Measurements from ENCODE around the gene SHISA6. TPM values are rescaled to one million over a fixed set of nuclear protein-coding genes. Genes with fewer than 3 reads are reported as not detected.
A peak's percentile ranks its signal among the peaks of the same experiment; 100 is the strongest.

SHISA6 gene
- total RNA-seq, 1 experiment from 2014 or later, result not detected

- no peaks in the 10 kb centered on the region for H3K36me3 ChIP-seq
These were observed 313.0 kb downstream of the SHISA6 start for GRCh38 chr17:11554042-11554441.

DNA sequence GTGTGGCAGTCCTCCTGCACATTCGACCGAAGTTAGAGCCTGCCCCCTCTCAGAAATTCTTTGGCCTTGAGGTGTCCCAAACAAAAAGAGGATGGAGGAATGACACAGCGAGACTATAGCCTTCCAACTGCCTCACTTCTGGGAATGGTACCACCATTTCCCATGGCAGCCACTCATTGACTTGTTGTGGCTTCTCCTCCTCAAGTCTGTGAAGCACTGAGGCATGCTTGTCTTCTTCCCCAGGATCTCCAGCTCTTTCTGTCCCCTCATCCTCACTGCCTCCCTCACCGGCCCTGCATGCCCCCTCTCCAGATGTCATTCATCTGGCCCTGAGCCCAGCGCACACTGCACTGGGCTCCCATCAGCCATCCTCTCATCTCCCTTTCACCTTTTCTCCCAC, 313.5 kb downstream of the SHISA6 start:
- H3K36me3 ChIP-seq, result no peaks in the 10 kb centered on the region
- H3K4me3 ChIP-seq, result no peak overlapping the region
- DNase-seq, result no peak
- no peaks in the 10 kb centered on the region for H3K9me3 ChIP-seq
- no peaks in the 10 kb centered on the region for H3K27me3 ChIP-seq

More at GRCh38 chr17:11554042-11554441, 313.0 kb downstream of the SHISA6 start:
- Histone ChIP-seq H3K9me3 (no peaks in the 10 kb centered on the region), H3K4me3 (no peak overlapping the region), H3K27me3 (no peaks in the 10 kb centered on the region)
- DNase-seq, result no peak

DNA sequence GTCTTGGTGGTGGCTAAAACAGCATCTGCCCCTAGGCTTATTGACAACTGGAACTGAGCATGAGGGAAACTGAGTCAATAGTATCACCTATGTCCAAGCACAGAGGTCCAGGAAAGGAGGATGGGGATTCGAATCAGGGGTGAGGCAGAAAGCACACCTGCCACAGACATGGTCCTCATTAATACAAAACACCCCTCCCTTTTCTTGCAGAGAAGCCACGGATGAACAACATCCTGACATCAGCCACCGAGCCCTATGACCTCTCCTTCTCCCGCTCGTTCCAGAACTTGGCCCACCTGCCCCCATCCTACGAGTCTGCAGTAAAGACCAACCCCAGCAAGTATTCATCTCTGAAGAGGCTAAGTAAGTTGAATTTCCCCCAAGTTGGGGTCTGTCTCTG, 314.5 kb downstream of the SHISA6 start:
- H3K36me3 ChIP-seq, result no peaks in the 10 kb centered on the region
- DNase-seq, result no peak
- no peaks in the 10 kb centered on the region for H3K27me3 ChIP-seq
- H3K9me3 ChIP-seq, result no peaks in the 10 kb centered on the region
- H3K4me3 ChIP-seq, result no peak overlapping the region

- DNase-seq, result no peak
- Histone ChIP-seq H3K9me3 (no peaks in the 10 kb centered on the region), H3K27me3 (no peaks in the 10 kb centered on the region), H3K4me3 (no peak overlapping the region), H3K36me3 (no peaks in the 10 kb centered on the region)
These were observed 316.9 kb downstream of the SHISA6 start for GRCh38 chr17:11557727-11558452.

DNA sequence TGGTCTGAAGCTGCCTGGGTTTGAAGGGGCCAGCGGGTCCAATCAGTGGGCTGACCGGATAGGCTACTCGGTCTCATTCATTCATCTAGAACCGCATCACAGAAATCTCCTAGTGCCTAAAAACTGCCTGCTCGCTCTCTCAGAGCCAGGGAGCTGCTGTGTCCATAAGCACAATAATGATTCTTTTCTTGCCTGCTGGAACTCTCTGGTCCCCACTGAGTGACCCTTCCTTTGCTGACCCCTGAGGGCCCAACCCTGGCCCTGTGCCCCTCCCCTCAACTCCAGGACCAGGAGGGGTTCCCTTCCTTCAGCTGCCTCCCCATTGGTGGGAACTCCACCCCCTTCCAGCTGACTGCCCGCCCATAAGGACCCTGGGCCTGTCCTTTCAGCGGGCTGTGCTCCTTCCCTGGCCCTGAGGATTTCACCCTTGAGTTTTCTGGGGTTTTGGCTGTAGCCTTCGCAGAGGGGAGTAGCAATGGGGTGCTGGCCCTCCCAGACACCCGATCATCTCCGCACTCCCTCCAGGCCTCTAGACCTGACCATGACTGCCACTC, 317.7 kb downstream of the SHISA6 start:
- no peak overlapping the region for H3K4me3 ChIP-seq
- H3K9me3 ChIP-seq, result no peaks in the 10 kb centered on the region
- DNase-seq, result no peak
- H3K27me3 ChIP-seq, result no peaks in the 10 kb centered on the region
- H3K36me3 ChIP-seq, result no peaks in the 10 kb centered on the region

DNA sequence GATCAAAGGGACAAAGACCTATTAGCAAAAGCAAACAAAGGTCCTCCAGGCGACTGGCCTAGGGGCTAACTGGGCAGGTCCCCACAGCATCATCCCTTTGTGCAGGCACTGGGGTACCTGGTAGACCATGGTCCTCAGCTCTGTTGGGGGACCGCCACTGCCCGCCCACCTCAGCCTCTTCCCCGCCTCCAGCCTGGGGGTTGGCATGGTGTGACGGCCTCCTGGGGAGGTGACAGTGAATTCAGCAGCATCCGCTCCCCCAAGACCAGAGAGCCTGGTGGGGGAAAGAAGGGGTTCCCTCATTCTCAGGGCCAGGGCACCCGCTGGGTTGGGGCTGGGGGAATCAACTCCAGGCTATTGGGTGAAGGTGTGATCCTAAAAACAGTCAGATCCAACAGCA, 318.6 kb downstream of the SHISA6 start:
- H3K36me3 ChIP-seq, result no peaks in the 10 kb centered on the region
- DNase-seq, result no peak
- no peak overlapping the region for H3K4me3 ChIP-seq
- no peaks in the 10 kb centered on the region for H3K9me3 ChIP-seq
- no peaks in the 10 kb centered on the region for H3K27me3 ChIP-seq

DNA sequence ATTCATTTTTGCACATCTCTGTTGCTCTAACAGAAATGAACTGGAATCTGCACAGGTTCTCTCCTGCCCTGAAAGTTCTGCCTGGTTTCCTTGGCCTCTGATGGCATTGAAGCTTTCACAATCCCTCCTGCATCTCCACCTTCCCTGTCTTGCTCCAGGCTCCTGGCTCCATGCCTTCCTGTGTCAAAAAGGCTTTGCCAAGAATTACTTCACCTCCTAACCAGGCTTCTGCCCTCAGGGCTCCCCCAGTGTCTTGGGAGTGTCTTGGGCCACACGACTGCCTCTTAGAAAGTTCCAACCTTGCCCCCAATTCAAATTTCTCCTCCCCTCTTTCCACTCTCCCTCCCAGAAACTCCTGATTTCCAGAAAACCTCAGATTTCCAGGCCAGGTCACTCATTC, 320.3 kb downstream of the SHISA6 start:
- H3K27me3 ChIP-seq, result no peaks in the 10 kb centered on the region
- no peak overlapping the region for H3K4me3 ChIP-seq
- H3K36me3 ChIP-seq, result no peaks in the 10 kb centered on the region
- DNase-seq, result no peak
- H3K9me3 ChIP-seq, result no peaks in the 10 kb centered on the region

DNA sequence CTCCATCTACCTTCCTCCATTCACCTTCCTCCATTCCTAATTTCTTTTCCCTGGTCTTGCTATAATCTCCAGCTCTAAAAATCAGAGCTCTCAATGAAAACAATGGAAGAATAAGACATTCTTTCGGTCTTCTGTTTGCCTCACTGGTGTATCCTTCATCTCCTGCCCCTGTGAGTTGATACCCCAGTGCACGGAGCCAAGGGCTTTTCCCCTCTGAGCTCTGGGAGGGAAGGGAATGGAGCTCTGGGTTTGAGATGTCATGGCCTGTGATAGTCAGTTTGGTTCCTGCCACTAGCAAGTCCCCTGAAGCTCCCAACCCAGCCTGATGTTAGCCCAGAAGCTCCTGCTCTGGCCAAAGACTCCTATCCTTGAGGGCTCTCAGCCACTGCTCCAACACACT, 320.7 kb downstream of the SHISA6 start:
- Histone ChIP-seq H3K4me3 (no peak overlapping the region), H3K27me3 (no peaks in the 10 kb centered on the region), H3K36me3 (no peaks in the 10 kb centered on the region), H3K9me3 (no peaks in the 10 kb centered on the region)
- no peak for DNase-seq

DNA sequence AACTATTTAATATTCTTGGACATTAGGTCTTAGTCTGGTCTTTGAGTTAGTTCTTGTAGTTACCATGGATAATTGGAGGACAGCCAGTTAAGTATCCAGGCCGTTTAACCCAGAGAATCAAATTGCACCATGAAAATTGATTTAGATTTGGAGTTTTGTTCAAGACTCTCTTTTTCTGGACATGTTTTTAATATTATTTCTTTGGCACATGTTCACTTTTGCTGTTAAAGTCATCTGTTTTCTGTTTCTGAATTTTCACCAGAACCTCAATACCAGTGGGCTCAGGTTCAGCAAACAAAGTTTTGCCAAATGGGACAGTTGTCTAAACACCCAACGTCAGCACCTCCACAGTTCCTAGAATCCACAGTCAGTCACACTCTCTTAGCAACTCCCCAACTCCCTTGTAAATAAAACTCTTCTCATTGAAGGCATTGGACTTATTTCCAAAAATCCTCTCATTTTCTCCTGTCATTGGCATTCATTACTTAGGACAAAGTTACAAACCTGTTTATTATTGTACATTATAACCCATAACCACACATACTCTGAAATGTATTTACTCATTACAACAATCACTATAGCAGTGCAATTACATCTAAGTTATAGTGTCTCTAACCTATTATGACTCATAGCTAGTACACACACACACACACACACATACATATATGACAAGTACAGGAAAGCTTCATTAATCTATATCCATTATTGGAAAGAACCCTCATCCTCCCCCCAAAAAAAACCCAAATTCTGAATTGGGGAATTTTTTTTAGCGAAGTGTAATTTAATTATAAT, 323.8 kb downstream of the SHISA6 start:
- Histone ChIP-seq H3K36me3 (no peaks in the 10 kb centered on the region), H3K27me3 (no peaks in the 10 kb centered on the region; the same call in 1 of the 2 replicates), H3K9me3 (no peaks in the 10 kb centered on the region), H3K4me3 (no peak overlapping the region)
- no peak for DNase-seq

GRCh38 chr17:11565591-11565990, 324.6 kb downstream of the SHISA6 start:
- no peak overlapping the region for H3K4me3 ChIP-seq
- no peak for DNase-seq
- no peaks in the 10 kb centered on the region for H3K36me3 ChIP-seq

GRCh38 chr17:11578998-11579397, 338.0 kb downstream of the SHISA6 start:
- no peaks in the 10 kb centered on the region for H3K27me3 ChIP-seq

More at GRCh38 chr17:11565591-11565990, 324.6 kb downstream of the SHISA6 start:
- H3K9me3 ChIP-seq, result no peaks in the 10 kb centered on the region
- H3K27me3 ChIP-seq, result no peaks in the 10 kb centered on the region; the same call in 1 of the 2 replicates

DNA sequence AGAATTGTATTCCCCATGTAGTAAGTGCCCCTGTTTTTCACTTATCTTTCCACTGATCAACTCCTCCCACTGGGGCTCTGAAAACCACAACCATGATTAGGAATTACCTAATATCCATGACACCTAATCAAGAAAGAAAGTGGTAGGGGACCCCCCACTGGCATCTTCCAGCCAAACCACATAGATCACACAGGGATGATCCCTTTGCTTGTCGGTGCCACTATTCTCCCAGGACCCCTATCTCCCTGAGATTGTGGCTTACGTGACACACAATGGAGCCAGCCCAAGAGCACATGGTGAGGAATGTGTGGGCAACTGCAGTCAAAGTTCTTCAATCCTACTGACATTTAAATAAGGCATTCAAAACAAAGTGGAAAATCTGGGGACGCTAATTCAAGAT, 339.7 kb downstream of the SHISA6 start:
- no peaks in the 10 kb centered on the region for H3K36me3 ChIP-seq
- no peaks in the 10 kb centered on the region for H3K27me3 ChIP-seq
- DNase-seq, result no peak
- no peaks in the 10 kb centered on the region for H3K9me3 ChIP-seq
- no peak overlapping the region for H3K4me3 ChIP-seq

More at GRCh38 chr17:11578998-11579397, 338.0 kb downstream of the SHISA6 start:
- no peak for DNase-seq
- Histone ChIP-seq H3K9me3 (no peaks in the 10 kb centered on the region), H3K36me3 (no peaks in the 10 kb centered on the region), H3K4me3 (no peak overlapping the region)

DNA sequence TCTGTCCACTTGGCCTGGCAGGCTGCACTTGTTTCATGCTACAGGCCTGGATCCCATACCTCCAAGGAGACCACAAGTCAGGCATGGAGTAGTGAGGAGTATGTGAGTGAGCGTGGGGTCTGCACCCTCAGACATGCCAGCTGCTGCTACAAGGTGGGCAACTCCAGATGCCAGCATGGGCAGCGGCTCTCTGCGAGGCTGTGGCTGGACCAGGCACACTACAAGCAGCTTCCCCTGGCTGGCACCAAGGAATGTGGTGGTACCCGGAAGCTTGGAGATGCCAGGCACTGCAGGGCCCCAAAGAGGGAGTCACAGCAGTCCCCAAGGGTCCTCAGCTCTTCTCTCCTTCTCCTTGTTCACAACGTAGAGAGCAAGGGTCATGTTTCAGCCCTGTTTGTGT, 341.2 kb downstream of the SHISA6 start:
- no peaks in the 10 kb centered on the region for H3K9me3 ChIP-seq

DNA sequence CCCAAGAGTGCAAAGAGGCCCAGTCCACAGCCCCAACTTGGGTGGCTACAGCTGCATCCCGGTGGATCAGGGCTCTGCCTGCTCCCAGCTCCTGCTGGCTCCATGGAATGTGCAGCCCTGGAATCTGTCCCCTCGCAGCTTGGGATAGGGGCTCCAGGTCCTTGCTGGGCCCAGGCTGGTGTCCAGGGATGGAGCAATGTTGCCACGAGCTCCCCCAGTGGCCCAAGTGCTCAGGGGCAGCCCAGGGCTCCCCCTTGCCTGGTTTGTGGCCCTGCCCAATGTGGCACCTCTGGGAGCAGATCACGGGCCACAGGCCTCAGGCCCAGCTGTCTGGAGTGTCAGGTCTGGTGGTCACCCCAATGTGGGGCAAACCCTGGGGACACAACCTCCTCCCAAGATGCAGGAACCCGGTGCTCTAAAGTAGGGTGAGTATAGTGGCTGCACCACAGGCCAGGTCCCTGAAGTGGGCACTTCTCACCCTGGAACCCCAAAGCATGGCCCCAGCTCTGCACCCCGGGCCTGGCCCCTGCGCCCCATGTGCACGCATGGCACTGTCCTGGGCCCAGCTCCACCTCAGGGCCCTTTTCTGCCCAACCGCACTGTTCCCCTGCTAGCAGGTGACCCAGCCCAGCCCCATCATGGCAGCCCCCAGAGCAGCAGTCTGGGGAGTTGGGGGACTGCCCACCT, 342.4 kb downstream of the SHISA6 start:
- Histone ChIP-seq H3K9me3 (no peaks in the 10 kb centered on the region), H3K27me3 (no peaks in the 10 kb centered on the region), H3K4me3 (no peak overlapping the region), H3K36me3 (no peaks in the 10 kb centered on the region)
- no peak for DNase-seq

More for the DNA sequence above, 341.2 kb downstream of the SHISA6 start:
- no peak overlapping the region for H3K4me3 ChIP-seq
- H3K27me3 ChIP-seq, result no peaks in the 10 kb centered on the region
- no peak for DNase-seq
- no peaks in the 10 kb centered on the region for H3K36me3 ChIP-seq

DNA sequence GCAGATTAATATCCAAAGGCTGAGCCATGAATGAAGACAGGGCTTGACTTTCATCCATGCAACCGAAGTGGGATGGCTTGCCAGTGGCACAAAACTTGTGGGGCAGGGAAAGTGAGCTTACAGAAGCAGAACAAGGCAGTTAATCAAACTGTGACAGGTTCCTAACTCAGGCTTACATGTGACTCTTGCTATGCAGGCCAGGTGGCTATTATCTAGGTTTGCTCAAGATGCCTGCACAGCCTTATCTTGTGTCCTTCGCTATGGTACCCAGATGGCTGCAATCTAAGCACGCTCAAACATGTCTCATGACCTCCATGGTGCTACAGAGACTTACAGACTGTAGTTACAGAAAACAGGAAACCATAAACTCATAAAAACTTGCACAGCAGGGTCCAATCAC, 348.7 kb downstream of the SHISA6 start:
- DNase-seq, result no peak
- Histone ChIP-seq H3K27me3 (peaks cover 5% of the 10 kb centered on the region; the same call in 1 of the 2 replicates), H3K9me3 (no peaks in the 10 kb centered on the region), H3K4me3 (no peak overlapping the region), H3K36me3 (no peaks in the 10 kb centered on the region)

DNA sequence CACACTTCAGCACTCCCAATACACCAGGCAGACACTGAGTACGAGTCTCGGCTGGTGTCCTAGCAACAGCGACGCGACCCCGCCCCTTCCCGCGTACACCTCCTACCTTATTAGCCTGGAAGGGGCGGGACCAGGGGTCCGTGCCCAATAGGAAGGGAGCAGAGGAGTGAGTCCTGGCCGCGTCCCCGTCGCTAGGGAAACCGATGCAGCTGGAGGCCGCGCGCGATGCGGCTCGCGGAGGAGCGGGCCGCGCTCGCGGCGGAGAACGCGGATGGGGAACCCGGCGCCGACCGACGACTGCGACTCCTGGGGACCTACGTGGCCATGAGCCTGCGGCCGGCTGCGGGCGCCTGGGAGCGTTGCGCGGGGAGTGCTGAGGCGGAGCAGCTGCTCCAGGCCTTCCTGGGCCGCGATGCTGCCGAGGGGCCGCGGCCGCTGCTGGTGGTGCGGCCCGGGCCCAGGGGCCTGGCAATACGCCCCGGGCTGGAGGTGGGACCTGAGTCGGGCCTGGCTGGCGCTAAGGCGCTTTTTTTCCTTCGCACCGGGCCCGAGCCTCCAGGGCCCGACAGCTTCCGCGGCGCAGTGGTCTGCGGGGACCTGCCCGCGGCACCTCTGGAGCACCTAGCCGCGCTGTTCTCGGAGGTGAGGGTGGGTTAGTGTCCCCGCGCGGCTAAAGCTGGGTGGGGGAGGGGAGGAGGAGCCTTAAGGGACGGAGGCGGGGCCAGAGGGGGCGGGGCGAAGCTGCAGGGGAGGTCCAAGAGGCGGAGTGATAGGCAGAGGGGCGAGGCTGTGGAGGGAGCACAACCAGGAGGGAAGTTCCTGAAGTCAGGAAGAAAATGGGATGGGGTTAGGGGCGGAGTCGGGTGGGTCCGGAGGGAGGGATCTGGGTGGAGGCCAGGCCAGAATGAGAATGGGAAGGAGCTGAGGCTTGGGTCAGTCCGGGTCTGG, 357.5 kb downstream of the SHISA6 start, which contains the start of gene DNAH9:
Gene DNAH9 (plus strand): TSS at position 197 of the 948 bp plus-strand sequence. CDS start 29 bp downstream, at position 226.
- Histone ChIP-seq H3K4me3 (peak within 1 kb of the TSS; percentile 25), H3K36me3 (no peaks in the 10 kb centered on the region), H3K27me3 (peaks cover 6% of the 10 kb centered on the region; the same call in 1 of the 2 replicates), H3K9me3 (no peaks in the 10 kb centered on the region; the same call in 1 of the 2 replicates)
- DNase-seq, result peak; percentile 82
